Stromal cell of bone marrow (primary cell): ENCODE data around the gene NUP98.
A peak's percentile ranks its signal among the peaks of the same experiment; 100 is the strongest.

ENCODE experiments used
- DNase-seq: peaks from one replicate; pipeline ENCODE4 v3.0.0-alpha.2; 2012; ENCODE audit warnings: low read depth

The NUP98 gene

GRCh38 chr11:3797329-3798090 is at the start of gene NUP98:
NUP98 (minus strand) TSS chr11:3797554; CDS start chr11:3782117, 15,437 bp downstream.
- peak; percentile 99 for DNase-seq

GRCh38 chr11:3845670-3846069 is 48.3 kb upstream of the NUP98 start:
- DNase-seq: no peak

DNA sequence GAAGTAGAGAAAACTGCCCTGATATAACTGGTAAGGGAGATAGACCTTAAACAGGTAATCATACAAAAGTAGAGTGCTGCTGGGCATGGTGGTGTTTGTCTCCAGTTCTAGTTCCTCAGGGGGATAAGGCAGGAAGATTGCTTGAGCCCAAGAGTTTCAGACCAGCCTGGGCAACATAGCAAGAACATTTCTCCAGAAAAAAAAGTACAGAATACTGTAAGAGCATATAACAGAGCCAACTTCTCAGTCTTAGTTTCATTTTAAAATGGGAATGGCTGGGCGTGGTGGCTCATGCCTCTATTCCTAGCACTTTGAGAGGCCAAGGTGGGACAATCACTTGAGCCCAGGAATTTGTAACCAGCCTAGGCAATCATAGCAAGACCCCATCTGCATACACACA is 47.9 kb upstream of the NUP98 start:
- no peak for DNase-seq

DNA sequence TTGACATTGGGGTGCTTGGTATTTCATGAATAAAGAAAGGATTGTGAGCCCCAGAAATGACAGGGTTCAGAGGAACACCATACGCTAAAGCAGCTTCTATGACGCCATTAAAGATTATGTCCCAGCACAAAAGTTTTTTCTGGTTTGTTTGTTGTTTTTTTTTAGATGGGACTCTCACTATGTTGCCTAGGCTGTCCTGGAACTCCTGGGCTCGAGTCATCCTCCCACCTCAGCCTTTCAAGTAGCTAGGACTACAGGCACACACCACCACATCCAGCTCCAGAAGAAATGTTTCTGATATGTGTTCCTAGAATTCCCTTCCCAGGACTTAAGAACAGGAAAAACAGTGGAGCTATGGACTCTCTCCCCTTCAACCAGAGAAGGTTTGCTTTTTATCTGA is 46.0 kb upstream of the NUP98 start:
- DNase-seq: no peak

DNA sequence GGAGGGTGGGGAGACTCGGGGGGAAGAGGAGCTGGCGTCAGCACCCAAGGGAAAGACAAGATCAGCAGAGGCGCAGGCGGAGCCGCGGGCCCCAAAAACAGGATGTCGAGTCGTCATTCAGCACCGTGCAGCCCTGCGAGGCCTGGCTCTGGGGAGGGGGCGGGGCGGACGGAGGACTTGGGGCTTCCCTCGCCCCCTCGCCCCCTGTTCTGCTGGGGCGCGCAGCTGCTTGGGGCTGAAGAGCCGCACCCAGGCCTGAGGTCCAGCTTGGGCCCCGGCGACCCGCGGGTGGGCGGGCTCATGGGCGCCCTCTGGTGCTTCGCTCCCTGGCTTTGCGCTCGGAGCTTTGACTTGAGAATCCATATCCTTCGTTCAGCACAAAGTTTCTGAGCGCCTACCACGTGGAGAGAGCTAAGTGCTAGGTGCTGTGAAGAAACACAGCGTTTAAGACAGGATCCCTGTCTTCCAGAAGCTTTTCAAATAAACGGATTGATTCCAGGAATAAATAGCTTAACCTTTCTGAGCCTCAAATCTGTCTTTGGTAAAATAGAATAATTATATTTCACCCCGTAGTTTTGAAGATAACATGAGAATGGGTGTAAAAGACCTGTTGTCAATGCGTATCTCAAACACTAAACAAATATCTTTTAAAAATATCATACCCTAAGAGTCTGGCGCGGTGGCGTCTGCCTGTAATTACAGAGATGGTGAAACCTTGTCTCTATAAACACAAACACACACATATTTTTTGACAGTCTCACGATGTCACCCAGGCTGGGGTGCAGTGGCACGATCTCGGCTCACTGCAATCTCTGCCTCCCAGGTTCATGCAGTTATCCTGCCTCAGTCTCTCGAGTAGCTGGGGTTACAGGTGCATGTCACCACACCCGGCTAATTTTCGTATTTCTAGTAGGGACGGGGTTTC is 44.3 kb upstream of the NUP98 start:
- DNase-seq: peak; percentile 77

DNA sequence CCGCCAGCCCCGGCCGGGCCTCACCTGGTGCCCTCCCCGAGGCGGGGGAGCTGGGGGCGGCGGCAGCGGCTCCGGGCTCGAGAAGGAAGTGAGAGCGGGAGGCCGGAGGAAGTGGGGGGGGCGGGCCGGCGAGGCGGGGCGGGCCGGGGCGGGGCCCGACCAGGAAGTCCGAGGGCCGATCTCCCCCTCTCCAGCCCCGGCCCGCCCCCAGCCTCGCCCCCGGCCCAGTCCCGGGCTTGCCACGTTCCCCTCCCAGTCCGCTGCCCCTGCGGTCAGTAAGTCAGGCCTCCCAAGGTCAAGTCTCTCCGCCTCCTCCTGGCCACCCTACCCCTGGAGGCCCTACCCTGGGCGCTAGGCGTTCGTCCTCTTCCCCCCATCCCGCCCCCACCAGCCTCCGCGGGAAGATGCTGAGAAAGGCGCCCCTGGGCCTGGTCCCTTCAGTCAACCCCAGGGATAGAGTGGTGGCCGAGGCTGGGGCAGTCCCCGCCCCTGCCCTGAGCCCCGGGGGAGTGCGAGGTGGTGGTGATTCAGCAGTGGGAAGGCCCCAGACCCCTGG is 43.6 kb upstream of the NUP98 start, which contains the start of gene RHOG:
Gene RHOG, minus strand, starts transcription at position 90 of the 556 bp plus-strand sequence. CDS start 12,821 bp downstream, outside the sequence.
- peak; percentile 66 for DNase-seq

DNA sequence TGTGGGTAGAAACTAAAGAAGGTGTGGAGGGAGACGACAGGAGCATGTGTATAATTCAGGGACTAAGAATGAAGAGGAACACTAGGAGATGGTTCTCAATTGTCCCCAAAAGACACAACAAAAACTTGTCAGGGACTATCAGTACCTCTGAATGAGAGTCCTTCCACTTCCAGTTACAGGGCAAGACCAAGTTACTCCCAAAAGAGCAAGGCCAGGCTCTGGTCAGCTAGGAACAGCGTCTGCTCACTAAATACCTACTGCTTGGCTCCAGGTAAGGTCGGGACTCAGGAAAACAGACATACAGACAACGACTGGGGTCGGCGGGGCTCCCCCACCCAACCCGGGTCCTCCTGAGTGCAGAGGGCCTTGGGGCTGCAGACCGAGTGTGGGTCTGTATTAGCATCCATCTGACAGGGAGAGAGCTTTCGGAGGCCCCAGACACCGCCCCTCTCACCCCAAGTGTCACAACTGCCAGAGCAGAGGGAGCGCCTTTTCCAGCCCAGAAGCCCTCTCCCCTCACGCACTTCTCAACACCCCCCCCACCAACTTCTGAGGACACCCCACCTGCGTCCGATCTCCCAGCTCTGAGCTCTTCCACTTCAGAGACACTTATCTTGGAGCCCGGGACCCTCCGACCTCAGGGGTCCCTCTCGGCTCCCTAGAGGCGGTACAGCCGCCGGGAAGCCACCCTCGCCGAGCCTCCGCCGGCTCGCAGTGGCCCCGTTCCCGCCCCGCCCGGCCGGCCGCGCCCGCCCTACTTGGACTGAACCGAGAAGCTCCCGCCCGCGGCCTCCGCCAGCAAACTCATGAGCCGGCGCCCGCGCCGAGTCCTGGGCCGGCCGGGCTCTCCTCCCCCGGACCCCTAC is 42.9 kb upstream of the NUP98 start:
- no peak for DNase-seq

DNA sequence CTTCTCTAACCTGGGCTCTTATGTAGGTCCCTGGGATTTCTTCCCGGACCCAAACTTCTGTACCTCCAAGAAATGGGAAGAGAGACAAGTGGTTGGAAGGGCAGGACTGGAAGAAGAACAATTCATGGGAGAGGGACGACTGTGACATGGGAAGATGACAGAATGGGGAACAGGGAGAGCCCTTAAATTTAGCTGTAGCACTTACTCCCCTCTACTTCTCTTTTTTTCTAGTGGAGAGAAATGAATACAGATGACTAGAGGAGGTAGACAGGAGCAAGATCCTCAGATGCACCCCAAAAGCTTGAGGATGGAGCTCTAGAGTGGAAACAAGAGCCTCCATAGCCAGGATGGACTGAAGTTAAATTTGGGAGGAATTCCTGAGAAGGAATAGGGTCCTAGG is 41.1 kb upstream of the NUP98 start:
- DNase-seq: no peak

GRCh38 chr11:3837793-3838192 is 40.4 kb upstream of the NUP98 start:
- DNase-seq: no peak

GRCh38 chr11:3836903-3837302 is 39.5 kb upstream of the NUP98 start:
- no peak for DNase-seq

- DNase-seq: no peak
Measured at GRCh38 chr11:3835751-3836150, 38.4 kb upstream of the NUP98 start.

DNA sequence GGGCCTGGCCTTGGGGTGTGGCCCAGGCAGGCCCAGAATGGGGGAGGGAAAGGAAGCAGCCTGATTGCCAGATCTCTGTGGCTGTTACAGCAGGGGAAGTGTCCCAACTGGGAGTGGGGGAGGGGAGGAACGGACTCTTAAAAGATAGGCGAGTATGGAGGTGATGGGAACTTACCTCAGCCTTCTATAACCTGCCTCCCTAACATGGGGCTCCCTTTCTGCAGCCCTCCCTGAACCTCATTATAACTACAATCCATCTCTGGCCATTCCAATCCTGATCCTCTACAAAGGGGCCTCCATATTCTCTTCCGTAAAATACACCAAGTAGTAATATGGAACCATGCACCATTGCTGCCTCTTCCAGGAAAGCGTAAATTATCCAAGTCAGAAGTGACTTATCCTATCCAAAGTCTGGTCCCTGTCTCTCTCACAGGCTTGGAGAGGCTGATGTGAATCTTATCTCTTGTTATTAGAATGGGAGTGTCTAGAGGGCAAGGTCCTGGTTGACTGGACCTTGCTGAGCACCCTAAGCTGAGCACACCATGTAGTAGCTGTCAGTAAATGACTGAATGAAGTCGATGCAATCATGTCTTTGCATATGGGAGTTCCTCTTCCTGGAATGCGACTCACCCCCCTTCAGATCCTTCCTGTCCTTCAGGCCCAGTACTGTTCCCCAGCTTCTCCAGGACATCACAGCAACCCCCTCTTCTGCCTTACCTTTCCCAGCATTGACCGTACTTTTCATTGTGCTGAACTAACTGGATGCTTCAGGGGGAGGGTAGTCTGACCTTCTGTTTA is 37.5 kb upstream of the NUP98 start:
- no peak for DNase-seq

DNA sequence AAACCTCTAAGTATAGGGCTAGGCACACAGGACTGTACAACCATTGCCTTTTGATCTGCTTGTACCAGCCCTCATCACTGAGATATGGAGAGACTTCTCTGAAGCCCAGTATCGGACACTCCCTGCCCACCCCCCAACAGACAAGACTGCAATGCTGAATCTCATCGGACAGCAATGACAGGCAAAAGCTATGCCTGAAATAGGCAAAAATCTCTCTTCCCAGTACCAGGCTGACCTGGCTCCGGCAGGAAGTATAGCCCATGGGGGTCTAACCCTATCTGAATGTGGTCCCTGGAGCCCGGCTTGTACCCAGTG is 37.0 kb upstream of the NUP98 start:
- DNase-seq: no peak

DNA sequence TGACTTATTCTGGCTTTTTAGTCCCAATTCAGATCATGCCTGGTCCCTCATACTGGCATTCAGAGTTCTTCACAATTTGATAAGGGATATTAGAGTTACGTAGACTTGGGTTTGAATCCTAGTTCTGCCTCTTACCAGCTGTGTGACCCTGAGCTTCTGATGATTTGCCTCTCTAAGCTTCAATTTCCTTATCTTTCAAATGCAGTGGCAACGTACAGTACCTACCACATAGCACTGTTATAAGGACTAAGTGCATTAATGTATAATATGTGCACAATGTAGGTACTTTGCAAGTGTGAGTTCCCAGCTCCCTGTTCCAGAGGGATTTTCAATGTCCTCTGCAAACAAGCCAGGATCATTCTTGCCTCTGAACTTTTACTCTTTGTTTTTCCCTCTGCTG is 36.1 kb upstream of the NUP98 start:
- DNase-seq: no peak

DNA sequence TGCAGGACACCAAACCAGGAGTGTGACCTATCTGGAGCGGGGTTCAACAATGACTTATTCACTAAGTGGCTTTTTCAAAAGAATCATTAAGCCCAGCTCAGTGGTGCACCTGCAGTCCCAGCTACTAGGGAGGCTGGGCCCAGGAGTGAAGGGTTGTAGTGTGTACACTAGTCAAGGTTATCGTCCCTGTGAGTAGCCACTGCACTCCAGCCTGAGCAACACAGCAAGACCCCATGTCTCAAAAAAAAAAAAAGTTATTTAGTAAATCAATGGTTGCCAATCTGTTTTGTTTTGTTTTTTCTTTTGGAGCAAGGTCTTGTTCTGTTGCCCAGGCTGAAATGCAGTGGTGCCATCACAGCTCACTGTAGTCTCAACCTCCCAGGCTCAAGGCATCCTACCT is 35.5 kb upstream of the NUP98 start:
- no peak for DNase-seq

DNA sequence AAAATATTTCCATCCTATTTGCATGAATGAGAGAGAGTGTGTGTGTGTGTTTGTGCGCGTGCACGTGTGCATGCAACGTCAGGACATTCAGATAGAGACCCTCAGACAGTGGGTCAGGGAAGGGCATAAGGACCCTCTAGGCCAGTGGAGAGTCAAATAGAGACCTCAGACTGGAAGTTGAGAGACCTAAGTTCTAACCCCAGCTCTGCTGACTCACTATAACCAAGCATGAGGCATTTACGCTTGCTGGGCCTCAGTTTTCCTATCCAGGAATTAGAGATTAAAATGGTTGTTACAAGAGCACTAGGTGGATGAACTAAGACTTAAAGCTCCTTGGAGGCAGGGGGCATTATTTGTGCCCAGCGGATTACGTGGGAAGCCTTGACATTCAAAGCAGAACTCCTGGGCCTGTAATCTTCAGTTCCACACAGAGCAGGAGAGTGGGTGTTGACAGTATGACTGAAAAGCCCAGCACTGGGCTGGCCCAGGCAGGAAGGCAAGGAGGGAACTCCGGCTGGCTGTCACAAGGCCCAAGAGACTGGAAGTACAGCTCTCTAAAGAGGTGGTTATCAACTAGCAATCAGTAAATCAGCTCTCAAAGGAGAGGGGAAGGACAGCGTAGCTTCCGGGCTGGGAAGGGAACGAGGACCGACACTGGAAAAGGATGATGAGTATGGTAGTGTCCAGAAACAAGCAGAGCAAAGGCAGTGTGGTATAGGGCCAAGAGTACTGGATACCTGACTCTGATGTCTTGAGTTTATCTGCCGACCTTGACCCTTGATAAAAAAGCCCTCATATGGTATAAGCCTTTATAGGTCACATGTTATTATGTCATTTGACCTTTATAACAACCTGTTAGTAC is 34.3 kb upstream of the NUP98 start:
- no peak for DNase-seq

- no peak for DNase-seq
Measured at GRCh38 chr11:3830730-3831129, 33.4 kb upstream of the NUP98 start.

- no peak for DNase-seq
Measured at GRCh38 chr11:3830088-3830487, 32.7 kb upstream of the NUP98 start.

GRCh38 chr11:3827434-3828186 is 30.3 kb upstream of the NUP98 start:
- no peak for DNase-seq
